IMR-90 (cell line): Measurements from ENCODE around the gene PLEKHG4. TPM values are rescaled to one million over a fixed set of nuclear protein-coding genes. Genes with fewer than 3 reads are reported as not detected.

Experiments
- ATAC-seq: fragments of 200-7000 bp; cut with Tn5 transposase; 2 replicates; pipeline ENCODE4 v1.9.1; 2020; ENCODE audit warnings: low read depth, mild to moderate bottlenecking, moderate library complexity
- BruUV-seq: library from RNA; stranded (reverse); fragments of 400-500 nt; replicated peaks from 2 replicates; lab custom pipeline; 2021; lab: Mats Ljungman, UMichigan
- CTCF ChIA-PET: fragments of 300-600 bp; formaldehyde crosslinking; extraction: SDS; loops from one replicate; lab custom pipeline; 2021; ENCODE audit warnings: antibody characterized with exemption; lab: Yijun Ruan, JAX
- POLR2A ChIA-PET: fragments of 300-600 bp; sonication (Branson Sonifier 250); formaldehyde crosslinking; loops from one replicate; lab custom pipeline; 2022; ENCODE audit warnings: antibody characterized with exemption; ENCODE audit not compliant: unreplicated experiment; lab: Charles Lee
- DNase-seq: peaks from one replicate; pipeline ENCODE4 v3.0.0; 2013
- H2AFZ ChIP-seq: replicated peaks from 2 replicates; pipeline ENCODE3; 2013; ENCODE audit warnings: low read length, mild to moderate bottlenecking; ENCODE audit not compliant: poor library complexity
- H2AK5ac ChIP-seq: 2 replicates; pipeline ENCODE4 v1.6.1; 2013; ENCODE audit warnings: low read depth, low read length, inconsistent platforms
- H2AK9ac ChIP-seq: replicated peaks from 2 replicates; pipeline ENCODE3; 2013; ENCODE audit warnings: mild to moderate bottlenecking, low read depth, low read length, moderate library complexity; ENCODE audit not compliant: poor library complexity
- H2BK120ac ChIP-seq: 2 replicates; pipeline ENCODE4 v1.6.1; 2013; ENCODE audit warnings: low read depth, low read length, inconsistent platforms
- H2BK15ac ChIP-seq: 3 replicates; pipeline ENCODE4 v1.6.1; 2013; ENCODE audit warnings: low read depth, low read length, inconsistent platforms
- H2BK20ac ChIP-seq: 2 replicates; pipeline ENCODE4 v1.6.1; 2013; ENCODE audit warnings: low read depth, mild to moderate bottlenecking, inconsistent platforms, low read length, moderate library complexity
- H2BK5ac ChIP-seq: 2 replicates; pipeline ENCODE4 v1.6.1; 2013; ENCODE audit warnings: mild to moderate bottlenecking, low read depth, low read length, inconsistent platforms; ENCODE audit not compliant: poor library complexity, severe bottlenecking
- H3K14ac ChIP-seq: replicated peaks from 2 replicates; pipeline ENCODE4 v1.6.1; 2013; ENCODE audit warnings: low read depth, low read length, inconsistent platforms
- H3K18ac ChIP-seq: 2 replicates; pipeline ENCODE4 v1.6.1; 2013; ENCODE audit warnings: low read depth, low read length, control low read depth
- H3K23ac ChIP-seq: 2 replicates; pipeline ENCODE4 v1.6.1; 2013; ENCODE audit warnings: low read depth, low read length, inconsistent platforms
- H3K27ac ChIP-seq: 2 replicates; pipeline ENCODE4 v1.5.1; 2013; ENCODE audit warnings: mild to moderate bottlenecking, control low read depth, low read length; ENCODE audit not compliant: insufficient read depth
- H3K27me3 ChIP-seq: 2 replicates; pipeline ENCODE4 v1.6.1; 2013; ENCODE audit warnings: low read length; ENCODE audit not compliant: control insufficient read depth, insufficient read depth
- H3K36me3 ChIP-seq: 2 replicates; pipeline ENCODE4 v1.6.1; 2013; ENCODE audit warnings: low read length, mixed read lengths; ENCODE audit not compliant: control insufficient read depth, insufficient read depth
- H3K4ac ChIP-seq: 2 replicates; pipeline ENCODE4 v1.6.1; 2013; ENCODE audit warnings: low read depth, low read length, inconsistent platforms
- H3K4me1 ChIP-seq: 2 replicates; pipeline ENCODE4 v1.6.1; 2013; ENCODE audit warnings: low read length, mixed read lengths; ENCODE audit not compliant: control insufficient read depth, insufficient read depth
- H3K4me2 ChIP-seq: 2 replicates; pipeline ENCODE4 v1.6.1; 2013; ENCODE audit warnings: low read depth, mild to moderate bottlenecking, control low read depth, low read length, moderate library complexity
- H3K4me3 ChIP-seq: 2 replicates; pipeline ENCODE4 v1.5.1; 2013; ENCODE audit warnings: low read depth, mild to moderate bottlenecking, control low read depth, low read length, moderate library complexity; ENCODE audit not compliant: insufficient read depth
- H3K56ac ChIP-seq: 2 replicates; pipeline ENCODE4 v1.6.1; 2013; ENCODE audit warnings: low read length, inconsistent platforms; ENCODE audit not compliant: insufficient read depth; ENCODE audit errors: extremely low read depth
- H3K79me1 ChIP-seq, 2 experiments: 2 replicates each; pipeline ENCODE4 v1.6.1; 2013; ENCODE audit warnings: low read length in 2 of 2, inconsistent platforms in 1 of 2, low read depth in 1 of 2
- H3K9ac ChIP-seq: 2 replicates; pipeline ENCODE4 v1.6.1; 2013; ENCODE audit warnings: low read depth, low read length, control low read depth
- H3K9me1 ChIP-seq: 2 replicates; pipeline ENCODE4 v1.6.1; 2013; ENCODE audit warnings: low read length, inconsistent platforms; ENCODE audit not compliant: insufficient read depth
- H3K9me3 ChIP-seq: 2 replicates; pipeline ENCODE4 v1.6.1; 2013; ENCODE audit warnings: low read length; ENCODE audit not compliant: control insufficient read depth, insufficient read depth
- H4K20me1 ChIP-seq: 2 replicates; pipeline ENCODE4 v1.6.1; 2013; ENCODE audit warnings: low read length, inconsistent platforms; ENCODE audit not compliant: insufficient read depth
- H4K5ac ChIP-seq: 2 replicates; pipeline ENCODE4 v1.6.1; 2013; ENCODE audit warnings: mild to moderate bottlenecking, low read depth, low read length, control low read depth
- H4K8ac ChIP-seq, 2 experiments: 2 replicates each; pipeline ENCODE4 v1.6.1; 2013; ENCODE audit warnings: low read depth in 2 of 2, low read length in 2 of 2, control low read depth in 1 of 2, inconsistent platforms in 1 of 2
- H4K91ac ChIP-seq: 2 replicates; pipeline ENCODE4 v1.6.1; 2013; ENCODE audit warnings: low read depth, low read length, inconsistent platforms; ENCODE audit not compliant: insufficient read depth
- BHLHE40 ChIP-seq: fragments of 150-350 bp; IDR thresholded peaks from 2 replicates; pipeline ENCODE4 v1.6.1; 2016; ENCODE audit warnings: mild to moderate bottlenecking, low read depth, low read length
- CEBPB ChIP-seq: IDR thresholded peaks from 2 replicates; pipeline ENCODE4 v1.6.1; 2012; ENCODE audit warnings: low read depth, low read length, improper control_type of control experiment
- CHD1 ChIP-seq: IDR thresholded peaks from 2 replicates; pipeline ENCODE4 v1.6.1; 2012; ENCODE audit warnings: low read depth, low read length, improper control_type of control experiment
- MAFK ChIP-seq: IDR thresholded peaks from 2 replicates; pipeline ENCODE4 v1.6.1; 2012; ENCODE audit warnings: low read depth, low read length, improper control_type of control experiment
- NFE2L2 ChIP-seq: fragments of 150-350 bp; IDR thresholded peaks from 2 replicates; pipeline ENCODE4 v1.6.1; 2016; ENCODE audit warnings: low read depth, mild to moderate bottlenecking, low read length
- POLR2A ChIP-seq: IDR thresholded peaks from 2 replicates; pipeline ENCODE4 v1.6.1; 2012; ENCODE audit warnings: mild to moderate bottlenecking, low read depth, low read length
- RAD21 ChIP-seq: IDR thresholded peaks from 2 replicates; pipeline ENCODE4 v1.6.1; 2012; ENCODE audit warnings: low read length, improper control_type of control experiment
- RCOR1 ChIP-seq: IDR thresholded peaks from 2 replicates; pipeline ENCODE4 v1.6.1; 2012; ENCODE audit warnings: mild to moderate bottlenecking, low read length, improper control_type of control experiment; ENCODE audit not compliant: insufficient replicate concordance
- RFX5 ChIP-seq: IDR thresholded peaks from 2 replicates; pipeline ENCODE4 v1.8.0; 2012; ENCODE audit warnings: low read depth, mild to moderate bottlenecking, low read length, moderate library complexity
- WGBS, 2 experiments: methylation state at CpG; one replicate each; pipeline versions ENCODE4 v1.1.5 to v1.1.7; 2013; ENCODE audit warnings: missing lambda C conversion rate in 2 of 2; ENCODE audit not compliant: insufficient read length in 1 of 2; ENCODE audit errors: extremely low coverage in 2 of 2; 5-methylcytosine and 5-hydroxymethylcytosine counted together
- dilution Hi-C: fragments of 300-500 bp; cut with HindIII; formaldehyde crosslinking; loops from one replicate; pipeline ENCODE4 v1.14.3; 2018; ENCODE audit warnings: low sequenced_read_pairs; ENCODE audit not compliant: unreplicated experiment
- in situ Hi-C: fragments of 300-500 bp; cut with MboI; formaldehyde crosslinking; loops from 3 replicates; pipeline ENCODE4 v1.14.3; 2019; ENCODE audit warnings: low sequenced_read_pairs, inconsistent platforms, mixed read lengths
- intact Hi-C: fragments of 100-400 bp; cut with micrococcal nuclease; formaldehyde crosslinking; loops from 2 replicates; pipeline ENCODE4 v1.10.0; 2022
- polyA plus RNA-seq, 3 experiments: library from polyadenylated mRNA; depleted of rRNA; stranded (reverse); fragments of >200 nt; gene quantifications; 2 replicates each; pipeline ENCODE4 v1.2.3, GENCODE V29; 2012; ENCODE audit warnings: low replicate concordance in 1 of 3
- total RNA-seq: library from RNA; depleted of rRNA; stranded (reverse); fragments of >200 nt; gene quantifications from 2 replicates; pipeline ENCODE4 v1.2.3, GENCODE V29; 2012
- TF ChIP-seq, protein P1 (sequence below): fragments of 150-350 bp; IDR thresholded peaks from 2 replicates; pipeline ENCODE4 v1.6.1; 2016; ENCODE audit warnings: low read depth, mild to moderate bottlenecking, low read length, moderate library complexity, borderline replicate concordance
- TF ChIP-seq, protein P2 (sequence below): fragments of 150-350 bp; IDR thresholded peaks from 2 replicates; pipeline ENCODE4 v1.6.1; 2017; ENCODE audit warnings: mild to moderate bottlenecking, antibody characterized with exemption, low read length, low read depth
- TF ChIP-seq, protein P3 (sequence below): conservative IDR thresholded peaks from 2 replicates; pipeline ENCODE4 v1.5.1; 2012; ENCODE audit warnings: mild to moderate bottlenecking, low read depth, low read length, improper control_type of control experiment

PLEKHG4 gene
- total and polyA plus RNA-seq, 2 of the 4 experiments (the other 2 are of a cell fraction) = 14.0 to 50.7 TPM

DNA sequence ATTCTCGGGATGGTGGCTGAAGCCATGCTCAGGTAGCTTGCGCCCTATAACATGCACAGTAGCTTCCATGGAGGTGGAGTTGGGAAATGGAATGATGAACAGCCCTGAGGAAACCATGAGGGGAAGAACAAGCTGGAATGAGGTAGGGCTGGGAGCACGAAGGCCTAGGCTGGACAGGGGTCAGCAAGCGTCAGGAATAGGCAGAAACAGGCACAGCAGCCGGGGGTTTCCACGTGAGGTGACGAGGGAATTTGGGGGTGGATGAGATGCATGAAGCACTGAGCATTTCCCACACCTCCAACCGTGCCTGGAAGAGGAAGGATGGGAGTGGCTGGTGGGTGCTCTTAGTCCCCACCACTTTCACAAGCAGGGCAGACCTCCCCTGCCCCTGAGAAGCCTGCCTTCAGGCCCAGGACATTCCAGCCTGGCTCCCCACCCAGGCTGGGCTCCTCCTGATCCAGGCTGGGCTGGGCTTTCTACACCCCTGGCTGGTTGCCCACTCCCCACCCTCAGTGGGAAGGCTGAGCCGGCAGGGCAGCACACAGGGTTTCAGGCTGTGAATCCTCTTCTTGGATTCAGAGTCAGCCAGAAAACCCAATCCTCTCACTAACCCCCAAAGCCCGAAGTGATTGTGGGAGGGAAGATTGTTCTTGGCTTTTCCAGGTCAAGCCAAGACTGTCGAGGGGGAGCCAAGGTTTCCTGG, 21.9 kb downstream of the PLEKHG4 start (continued):
- TF ChIP-seq, protein P1, sequence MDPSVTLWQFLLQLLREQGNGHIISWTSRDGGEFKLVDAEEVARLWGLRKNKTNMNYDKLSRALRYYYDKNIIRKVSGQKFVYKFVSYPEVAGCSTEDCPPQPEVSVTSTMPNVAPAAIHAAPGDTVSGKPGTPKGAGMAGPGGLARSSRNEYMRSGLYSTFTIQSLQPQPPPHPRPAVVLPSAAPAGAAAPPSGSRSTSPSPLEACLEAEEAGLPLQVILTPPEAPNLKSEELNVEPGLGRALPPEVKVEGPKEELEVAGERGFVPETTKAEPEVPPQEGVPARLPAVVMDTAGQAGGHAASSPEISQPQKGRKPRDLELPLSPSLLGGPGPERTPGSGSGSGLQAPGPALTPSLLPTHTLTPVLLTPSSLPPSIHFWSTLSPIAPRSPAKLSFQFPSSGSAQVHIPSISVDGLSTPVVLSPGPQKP = no peak

DNA sequence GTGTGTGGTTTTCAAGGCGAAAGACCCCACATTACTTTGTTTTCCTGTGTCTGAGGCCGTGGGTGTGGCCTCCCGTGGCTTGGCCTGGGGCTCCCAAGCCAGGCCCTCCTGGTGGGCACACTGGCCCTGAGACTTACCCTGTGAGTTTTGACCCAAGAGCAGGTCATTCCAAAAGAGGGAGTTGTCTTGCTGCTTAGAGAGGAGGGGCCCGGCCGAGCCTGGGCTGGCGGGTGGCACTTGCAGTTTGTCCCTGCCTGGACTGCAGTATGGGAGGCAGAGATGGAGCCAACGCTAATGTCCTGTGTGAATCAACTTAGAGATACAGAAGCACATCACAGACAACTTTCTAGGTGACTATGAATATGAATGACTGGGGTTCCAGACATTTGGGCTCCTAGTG, 22.7 kb downstream of the PLEKHG4 start:
- H3K9ac ChIP-seq = no peak overlapping the region
- H2AK5ac ChIP-seq = no peak overlapping the region
- no peak overlapping the region for H4K8ac ChIP-seq
- no peak overlapping the region for H3K18ac ChIP-seq
- H3K4ac ChIP-seq = no peak overlapping the region
- DNase-seq (no peak), ATAC-seq (no peak)
- no peak overlapping the region for H3K14ac ChIP-seq
- H4K91ac ChIP-seq = no peak overlapping the region
- dilution Hi-C loops (no loop called here), in situ Hi-C loops (no loop called here), intact Hi-C loops (no loop called here)
- H3K27me3 ChIP-seq = no peaks in the 10 kb centered on the region
- H3K4me1 ChIP-seq = peaks cover 9% of the 10 kb centered on the region
- ChIA-PET CTCF (no interaction called here), POLR2A (no interaction called here)
- H3K56ac ChIP-seq = no peak overlapping the region
- no peak overlapping the region for H3K4me3 ChIP-seq
- H2BK120ac ChIP-seq = no peak overlapping the region
- H3K9me1 ChIP-seq = peaks cover 6% of the 10 kb centered on the region
- no peak overlapping the region for H4K5ac ChIP-seq
- H3K4me2 ChIP-seq = no peak overlapping the region
- no peaks in the 10 kb centered on the region for H3K36me3 ChIP-seq
- H2BK20ac ChIP-seq = no peak overlapping the region
- H2BK15ac ChIP-seq = no peak overlapping the region
- no peak overlapping the region for H2AK9ac ChIP-seq
- no peaks in the 10 kb centered on the region for H3K79me1 ChIP-seq
- no peak overlapping the region for H3K23ac ChIP-seq
- no peaks in the 10 kb centered on the region for H3K9me3 ChIP-seq
- no peaks in the 10 kb centered on the region for H4K20me1 ChIP-seq
- H2AFZ ChIP-seq = no peak overlapping the region
- no TSS peak for BruUV-seq
- no peak overlapping the region for H2BK5ac ChIP-seq
- no peak overlapping the region for H3K27ac ChIP-seq
- WGBS, 2 experiments = 100% methylated on average over 1 of the region's 7 CpGs; no CpG with 5 or more reads in 1 of the 2 experiments
- no peak for TF ChIP-seq POLR2A
- TF ChIP-seq MAFK = no peak
- no peak for TF ChIP-seq CEBPB
- TF ChIP-seq, protein P1 = no peak
- no peak for TF ChIP-seq CHD1
- TF ChIP-seq, protein P2, sequence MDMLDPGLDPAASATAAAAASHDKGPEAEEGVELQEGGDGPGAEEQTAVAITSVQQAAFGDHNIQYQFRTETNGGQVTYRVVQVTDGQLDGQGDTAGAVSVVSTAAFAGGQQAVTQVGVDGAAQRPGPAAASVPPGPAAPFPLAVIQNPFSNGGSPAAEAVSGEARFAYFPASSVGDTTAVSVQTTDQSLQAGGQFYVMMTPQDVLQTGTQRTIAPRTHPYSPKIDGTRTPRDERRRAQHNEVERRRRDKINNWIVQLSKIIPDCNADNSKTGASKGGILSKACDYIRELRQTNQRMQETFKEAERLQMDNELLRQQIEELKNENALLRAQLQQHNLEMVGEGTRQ = no peak
- TF ChIP-seq BHLHE40 = no peak
- TF ChIP-seq NFE2L2 = no peak
- no peak for TF ChIP-seq RAD21
- TF ChIP-seq, protein P3, sequence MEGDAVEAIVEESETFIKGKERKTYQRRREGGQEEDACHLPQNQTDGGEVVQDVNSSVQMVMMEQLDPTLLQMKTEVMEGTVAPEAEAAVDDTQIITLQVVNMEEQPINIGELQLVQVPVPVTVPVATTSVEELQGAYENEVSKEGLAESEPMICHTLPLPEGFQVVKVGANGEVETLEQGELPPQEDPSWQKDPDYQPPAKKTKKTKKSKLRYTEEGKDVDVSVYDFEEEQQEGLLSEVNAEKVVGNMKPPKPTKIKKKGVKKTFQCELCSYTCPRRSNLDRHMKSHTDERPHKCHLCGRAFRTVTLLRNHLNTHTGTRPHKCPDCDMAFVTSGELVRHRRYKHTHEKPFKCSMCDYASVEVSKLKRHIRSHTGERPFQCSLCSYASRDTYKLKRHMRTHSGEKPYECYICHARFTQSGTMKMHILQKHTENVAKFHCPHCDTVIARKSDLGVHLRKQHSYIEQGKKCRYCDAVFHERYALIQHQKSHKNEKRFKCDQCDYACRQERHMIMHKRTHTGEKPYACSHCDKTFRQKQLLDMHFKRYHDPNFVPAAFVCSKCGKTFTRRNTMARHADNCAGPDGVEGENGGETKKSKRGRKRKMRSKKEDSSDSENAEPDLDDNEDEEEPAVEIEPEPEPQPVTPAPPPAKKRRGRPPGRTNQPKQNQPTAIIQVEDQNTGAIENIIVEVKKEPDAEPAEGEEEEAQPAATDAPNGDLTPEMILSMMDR = no peak
- no peak for TF ChIP-seq RCOR1
- no peak for TF ChIP-seq RFX5
